ENCODE data around the gene FGF18. TPM values are rescaled to one million over a fixed set of nuclear protein-coding genes. Genes with fewer than 3 reads are reported as not detected.
"Not testable (repeated sequence)": the region's sequence is repeated elsewhere in the genome, so short reads cannot be mapped to it uniquely, and the experiment has no call there.

Gene FGF18
- total and polyA plus RNA-seq, 2 experiments from 2014 or later = 0.56 to 0.86 TPM

DNA sequence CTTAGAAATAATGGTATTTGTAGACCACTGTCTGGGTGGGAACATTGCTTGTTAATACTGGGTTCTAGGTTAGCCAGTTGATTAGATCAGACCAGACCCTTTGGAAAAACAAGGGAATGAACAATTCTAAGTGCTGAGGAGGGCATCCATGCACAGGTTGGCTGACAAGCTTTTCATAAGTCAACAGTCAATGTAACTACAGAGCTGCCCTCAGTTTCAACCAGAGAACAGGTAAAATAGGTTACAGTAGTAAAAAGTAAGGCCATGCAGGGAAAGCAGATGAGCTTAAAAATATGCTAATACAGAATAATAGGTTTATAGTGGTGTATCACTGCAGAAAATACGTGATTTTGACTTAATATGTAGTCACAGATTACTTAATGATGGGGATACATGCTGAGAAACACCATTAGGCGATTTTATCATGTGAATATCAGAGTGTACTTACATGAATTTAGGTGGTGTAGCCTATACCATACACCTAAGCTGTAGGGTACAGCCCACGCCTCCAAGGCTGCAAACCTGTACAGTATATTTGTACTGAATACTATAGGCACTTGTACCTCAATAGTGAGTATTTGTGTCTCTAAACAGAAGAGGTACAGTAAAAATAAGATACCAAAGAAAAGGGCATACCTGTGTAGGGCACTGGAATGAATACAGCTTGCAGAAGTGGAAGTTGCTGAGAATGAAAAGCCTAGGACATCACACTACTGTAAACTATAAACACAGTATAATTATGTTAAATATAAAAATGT is 6.1 kb upstream of the FGF18 start:
- no peaks in the 10 kb centered on the region for H3K9me2 ChIP-seq (ENCODE audit: insufficient read depth)
- peaks cover 36% of the 10 kb centered on the region for H3K36me3 ChIP-seq (ENCODE audit: insufficient read depth)
- TF ChIP-seq EZH2phosphoT487 (IDR thresholded peaks at IDR 0.05; ENCODE audit: unreplicated experiment) (no peak), EZH2 (IDR thresholded peaks at IDR 0.05; ENCODE audit: low read depth, unreplicated experiment) (no peak), ZNF114 (CRISPR knock-in tag; IDR thresholded peaks at IDR 0.05) (no peak), POLR2AphosphoS5 (IDR thresholded peaks at IDR 0.05; ENCODE audit: low read depth) (peak; percentile 26)
- TF ChIP-seq, protein P1, sequence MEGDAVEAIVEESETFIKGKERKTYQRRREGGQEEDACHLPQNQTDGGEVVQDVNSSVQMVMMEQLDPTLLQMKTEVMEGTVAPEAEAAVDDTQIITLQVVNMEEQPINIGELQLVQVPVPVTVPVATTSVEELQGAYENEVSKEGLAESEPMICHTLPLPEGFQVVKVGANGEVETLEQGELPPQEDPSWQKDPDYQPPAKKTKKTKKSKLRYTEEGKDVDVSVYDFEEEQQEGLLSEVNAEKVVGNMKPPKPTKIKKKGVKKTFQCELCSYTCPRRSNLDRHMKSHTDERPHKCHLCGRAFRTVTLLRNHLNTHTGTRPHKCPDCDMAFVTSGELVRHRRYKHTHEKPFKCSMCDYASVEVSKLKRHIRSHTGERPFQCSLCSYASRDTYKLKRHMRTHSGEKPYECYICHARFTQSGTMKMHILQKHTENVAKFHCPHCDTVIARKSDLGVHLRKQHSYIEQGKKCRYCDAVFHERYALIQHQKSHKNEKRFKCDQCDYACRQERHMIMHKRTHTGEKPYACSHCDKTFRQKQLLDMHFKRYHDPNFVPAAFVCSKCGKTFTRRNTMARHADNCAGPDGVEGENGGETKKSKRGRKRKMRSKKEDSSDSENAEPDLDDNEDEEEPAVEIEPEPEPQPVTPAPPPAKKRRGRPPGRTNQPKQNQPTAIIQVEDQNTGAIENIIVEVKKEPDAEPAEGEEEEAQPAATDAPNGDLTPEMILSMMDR (conservative IDR thresholded peaks at IDR 0.05; ENCODE audit: low read depth in 2 of 2) = no peak
- TF ChIP-seq, protein P2, sequence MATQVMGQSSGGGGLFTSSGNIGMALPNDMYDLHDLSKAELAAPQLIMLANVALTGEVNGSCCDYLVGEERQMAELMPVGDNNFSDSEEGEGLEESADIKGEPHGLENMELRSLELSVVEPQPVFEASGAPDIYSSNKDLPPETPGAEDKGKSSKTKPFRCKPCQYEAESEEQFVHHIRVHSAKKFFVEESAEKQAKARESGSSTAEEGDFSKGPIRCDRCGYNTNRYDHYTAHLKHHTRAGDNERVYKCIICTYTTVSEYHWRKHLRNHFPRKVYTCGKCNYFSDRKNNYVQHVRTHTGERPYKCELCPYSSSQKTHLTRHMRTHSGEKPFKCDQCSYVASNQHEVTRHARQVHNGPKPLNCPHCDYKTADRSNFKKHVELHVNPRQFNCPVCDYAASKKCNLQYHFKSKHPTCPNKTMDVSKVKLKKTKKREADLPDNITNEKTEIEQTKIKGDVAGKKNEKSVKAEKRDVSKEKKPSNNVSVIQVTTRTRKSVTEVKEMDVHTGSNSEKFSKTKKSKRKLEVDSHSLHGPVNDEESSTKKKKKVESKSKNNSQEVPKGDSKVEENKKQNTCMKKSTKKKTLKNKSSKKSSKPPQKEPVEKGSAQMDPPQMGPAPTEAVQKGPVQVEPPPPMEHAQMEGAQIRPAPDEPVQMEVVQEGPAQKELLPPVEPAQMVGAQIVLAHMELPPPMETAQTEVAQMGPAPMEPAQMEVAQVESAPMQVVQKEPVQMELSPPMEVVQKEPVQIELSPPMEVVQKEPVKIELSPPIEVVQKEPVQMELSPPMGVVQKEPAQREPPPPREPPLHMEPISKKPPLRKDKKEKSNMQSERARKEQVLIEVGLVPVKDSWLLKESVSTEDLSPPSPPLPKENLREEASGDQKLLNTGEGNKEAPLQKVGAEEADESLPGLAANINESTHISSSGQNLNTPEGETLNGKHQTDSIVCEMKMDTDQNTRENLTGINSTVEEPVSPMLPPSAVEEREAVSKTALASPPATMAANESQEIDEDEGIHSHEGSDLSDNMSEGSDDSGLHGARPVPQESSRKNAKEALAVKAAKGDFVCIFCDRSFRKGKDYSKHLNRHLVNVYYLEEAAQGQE (IDR thresholded peaks at IDR 0.05; ENCODE audit: unreplicated experiment) = no peak
- TF ChIP-seq, protein P3, sequence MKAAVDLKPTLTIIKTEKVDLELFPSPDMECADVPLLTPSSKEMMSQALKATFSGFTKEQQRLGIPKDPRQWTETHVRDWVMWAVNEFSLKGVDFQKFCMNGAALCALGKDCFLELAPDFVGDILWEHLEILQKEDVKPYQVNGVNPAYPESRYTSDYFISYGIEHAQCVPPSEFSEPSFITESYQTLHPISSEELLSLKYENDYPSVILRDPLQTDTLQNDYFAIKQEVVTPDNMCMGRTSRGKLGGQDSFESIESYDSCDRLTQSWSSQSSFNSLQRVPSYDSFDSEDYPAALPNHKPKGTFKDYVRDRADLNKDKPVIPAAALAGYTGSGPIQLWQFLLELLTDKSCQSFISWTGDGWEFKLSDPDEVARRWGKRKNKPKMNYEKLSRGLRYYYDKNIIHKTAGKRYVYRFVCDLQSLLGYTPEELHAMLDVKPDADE (IDR thresholded peaks at IDR 0.05) = no peak
- Mint-ChIP-seq H3K9me3 (no peaks in the 10 kb centered on the region), H3K4me3 (no peak overlapping the region), H3K27ac (no peak overlapping the region), H3K4me1 (peaks cover 8% of the 10 kb centered on the region), H3K36me3 (ENCODE audit: low read depth) (peaks cover 57% of the 10 kb centered on the region), H3K27me3 (ENCODE audit: insufficient read depth, low read depth, poor library complexity) (peaks cover 9% of the 10 kb centered on the region)
- peaks cover 77% of the 10 kb centered on the region for H3F3A ChIP-seq (replicated peaks; ENCODE audit: low read depth)
- H2AFZ ChIP-seq = no peak overlapping the region
- ATAC-seq = no peak; the same call in 2 of the 3 replicates
- no peak overlapping the region for H3K4me3 ChIP-seq
- no peaks in the 10 kb centered on the region for H3K27me3 ChIP-seq (ENCODE audit: insufficient read depth)
- no peak overlapping the region for H3K4me2 ChIP-seq
- no peak for DNase-seq (ENCODE audit: low spot score)
- peaks cover 6% of the 10 kb centered on the region for H3K4me1 ChIP-seq (ENCODE audit: insufficient read depth)
- H3K79me2 ChIP-seq (replicated peaks; ENCODE audit: insufficient read depth) = peaks cover 37% of the 10 kb centered on the region
- H3K27ac ChIP-seq (ENCODE audit: low read depth) = peak overlapping the region; percentile 81; the same call in 1 of the 2 replicates
- H4K20me1 ChIP-seq (replicated peaks; ENCODE audit: insufficient read depth) = peaks cover 62% of the 10 kb centered on the region

DNA sequence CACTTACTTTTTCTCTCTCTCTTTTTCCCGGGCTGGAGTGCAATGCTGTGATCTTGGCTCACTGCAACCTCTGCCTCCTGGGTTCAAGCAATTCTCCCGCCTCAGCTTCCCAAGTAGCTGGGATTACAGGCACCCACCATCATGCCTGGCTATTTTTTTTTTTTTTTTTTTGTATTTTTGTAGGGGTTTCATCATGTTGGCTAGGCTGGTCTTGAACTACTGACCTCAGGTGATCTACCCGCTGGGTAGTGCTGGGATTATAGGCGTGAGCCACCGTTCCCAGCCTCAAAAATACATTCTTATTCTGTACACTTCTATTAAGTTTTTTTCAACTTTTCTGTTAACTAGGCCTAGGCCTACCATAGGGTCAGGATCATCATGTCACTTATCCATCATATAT is 5.5 kb upstream of the FGF18 start:
- H3K4me1 Mint-ChIP-seq; H3K4me3 Mint-ChIP-seq; DNase-seq (ENCODE audit: low spot score): not testable (repeated sequence)

More for the DNA sequence above, 5.5 kb upstream of the FGF18 start:
- not testable (repeated sequence) for ATAC-seq; H3K9me3 Mint-ChIP-seq; H3K4me2 ChIP-seq; H3K27ac Mint-ChIP-seq; H3K27ac ChIP-seq (ENCODE audit: low read depth); H3K27me3 ChIP-seq (ENCODE audit: insufficient read depth); H3K4me3 ChIP-seq; H2AFZ ChIP-seq; H3K4me1 ChIP-seq (ENCODE audit: insufficient read depth); H3K9me2 ChIP-seq (ENCODE audit: insufficient read depth)
- Histone ChIP-seq H4K20me1 (replicated peaks; ENCODE audit: insufficient read depth) (peaks cover 55% of the 10 kb centered on the region), H3K79me2 (replicated peaks; ENCODE audit: insufficient read depth) (peaks cover 30% of the 10 kb centered on the region), H3K36me3 (ENCODE audit: insufficient read depth) (peaks cover 29% of the 10 kb centered on the region), H3F3A (replicated peaks; ENCODE audit: low read depth) (peaks cover 72% of the 10 kb centered on the region)
- H3K27me3 Mint-ChIP-seq (ENCODE audit: insufficient read depth, low read depth, poor library complexity) = peaks cover 13% of the 10 kb centered on the region
- peaks cover 50% of the 10 kb centered on the region for H3K36me3 Mint-ChIP-seq (ENCODE audit: low read depth)
